Fibroblast of lung (primary cell): ENCODE results near the gene IL25. TPM values are rescaled to one million over a fixed set of nuclear protein-coding genes. Genes with fewer than 3 reads are reported as not detected.

Experiments used
- DNase-seq, 2 donors: peaks; one replicate each; pipeline versions ENCODE4 v3.0.0 to v3.0.0-alpha.2; 2010; ENCODE audit warnings: low read depth in 2 of 2
- H2AFZ ChIP-seq: 2 replicates; pipeline ENCODE4 v1.5.1; 2012; ENCODE audit warnings: low read length, control low read depth, inconsistent platforms
- H3K27ac ChIP-seq: 2 replicates; pipeline ENCODE4 v1.5.1; 2011; ENCODE audit warnings: low read length, control low read depth; ENCODE audit not compliant: insufficient read depth
- H3K27me3 ChIP-seq: 2 replicates; pipeline ENCODE4 v1.5.1; 2011; ENCODE audit warnings: mild to moderate bottlenecking, low read length; ENCODE audit not compliant: control insufficient read depth, insufficient read depth
- H3K36me3 ChIP-seq: 2 replicates; pipeline ENCODE4 v1.5.1; 2011; ENCODE audit warnings: low read length; ENCODE audit not compliant: control insufficient read depth, insufficient read depth
- H3K4me1 ChIP-seq: 2 replicates; pipeline ENCODE4 v1.5.1; 2011; ENCODE audit warnings: low read length; ENCODE audit not compliant: control insufficient read depth, insufficient read depth; ENCODE audit errors: extremely low read depth
- H3K4me2 ChIP-seq: 2 replicates; pipeline ENCODE4 v1.5.1; 2011; ENCODE audit warnings: low read length, control low read depth; ENCODE audit not compliant: insufficient read depth; ENCODE audit errors: extremely low read depth
- H3K4me3 ChIP-seq, 4 experiments: fragments of 200-600 bp in 1 of 4; sonication (generic) in 1 of 4; replicated peaks in 1 of 4; 2 replicates each; pipeline ENCODE4 v1.5.1; 2011 to 2016; ENCODE audit warnings: low read length in 4 of 4, low read depth in 3 of 4, mild to moderate bottlenecking in 3 of 4, control low read depth in 2 of 4, inconsistent platforms in 1 of 4, mixed read lengths in 1 of 4; ENCODE audit not compliant: insufficient read depth in 1 of 4; ENCODE audit errors: control extremely low read depth in 1 of 4
- H3K79me2 ChIP-seq: 2 replicates; pipeline ENCODE4 v1.5.1; 2012; ENCODE audit warnings: mild to moderate bottlenecking, low read length, inconsistent platforms; ENCODE audit not compliant: control insufficient read depth, insufficient read depth
- H3K9ac ChIP-seq: 2 replicates; pipeline ENCODE4 v1.5.1; 2011; ENCODE audit warnings: mild to moderate bottlenecking, low read length, control low read depth; ENCODE audit not compliant: insufficient read depth
- H3K9me3 ChIP-seq: 2 replicates; pipeline ENCODE4 v1.5.1; 2012; ENCODE audit warnings: low read depth, low read length; ENCODE audit not compliant: control insufficient read depth, insufficient read depth
- H4K20me1 ChIP-seq: 2 replicates; pipeline ENCODE4 v1.5.1; 2011; ENCODE audit warnings: low read length; ENCODE audit not compliant: control insufficient read depth, insufficient read depth; ENCODE audit errors: extremely low read depth
- CTCF ChIP-seq, 2 donors: IDR thresholded peaks in 1 of 2; conservative IDR thresholded peaks in 1 of 2; 1 replicate in 1 of 2; 2 replicates in 1 of 2; pipeline ENCODE4 v1.5.1; 2011 to 2012; ENCODE audit warnings: low read length in 2 of 2, control low read depth in 1 of 2, inconsistent platforms in 1 of 2, low read depth in 1 of 2, mild to moderate bottlenecking in 1 of 2
- EZH2 ChIP-seq: IDR thresholded peaks from 2 replicates; pipeline ENCODE4 v1.5.1; 2012; ENCODE audit warnings: low read length, control low read depth, mild to moderate bottlenecking; ENCODE audit errors: missing control alignments
- polyA plus RNA-seq, 2 donors: library from polyadenylated mRNA; depleted of rRNA in 1 of 2; stranded (reverse) in 1 of 2; unstranded in 1 of 2; fragments of >200 nt; gene quantifications; 2 replicates each; pipeline ENCODE4 v1.2.1, GENCODE V29; 2011 to 2012; ENCODE audit warnings: missing spikeins in 1 of 2
- total RNA-seq: library from RNA; depleted of rRNA; stranded (reverse); fragments of >200 nt; gene quantifications from 2 replicates; pipeline ENCODE4 v1.2.1, GENCODE V29; 2014

The IL25 gene
- total and polyA plus RNA-seq, 2 donors (not counting 1 experiment from before 2014, with no cell fraction given) = not detected

GRCh38 chr14:23377573-23378563, 5.3 kb downstream of the IL25 start:
- H3K36me3 ChIP-seq = no peaks in the 10 kb centered on the region
- H4K20me1 ChIP-seq = no peaks in the 10 kb centered on the region
- H2AFZ ChIP-seq = no peak overlapping the region
- peaks cover 3% of the 10 kb centered on the region for H3K27me3 ChIP-seq
- no peak overlapping the region for H3K27ac ChIP-seq
- H3K4me3 ChIP-seq = no peak overlapping the region
- H3K79me2 ChIP-seq = no peaks in the 10 kb centered on the region
- no peak overlapping the region for H3K4me2 ChIP-seq
- DNase-seq = no peak
- H3K9ac ChIP-seq = no peak overlapping the region
- no peaks in the 10 kb centered on the region for H3K9me3 ChIP-seq
- no peaks in the 10 kb centered on the region for H3K4me1 ChIP-seq
- TF ChIP-seq CTCF (conservative IDR thresholded peaks at IDR 0.05 in 1 of 2, IDR thresholded peaks at IDR 0.05 in 1 of 2; ENCODE audit: low read depth in 1 of 2, low read length in 2 of 2) (no peak), EZH2 (peak; percentile 13)

GRCh38 chr14:23378612-23379220, 6.1 kb downstream of the IL25 start:
- no peaks in the 10 kb centered on the region for H3K27me3 ChIP-seq
- no peaks in the 10 kb centered on the region for H3K9me3 ChIP-seq
- H3K4me2 ChIP-seq = no peak overlapping the region
- H3K4me3 ChIP-seq = no peak overlapping the region
- H4K20me1 ChIP-seq = no peaks in the 10 kb centered on the region
- no peak for DNase-seq
- H3K9ac ChIP-seq = no peak overlapping the region
- H3K27ac ChIP-seq = no peak overlapping the region
- H3K36me3 ChIP-seq = no peaks in the 10 kb centered on the region
- H3K79me2 ChIP-seq = no peaks in the 10 kb centered on the region
- no peak for TF ChIP-seq EZH2
- TF ChIP-seq CTCF (conservative IDR thresholded peaks at IDR 0.05 in 1 of 2, IDR thresholded peaks at IDR 0.05 in 1 of 2; ENCODE audit: low read depth in 1 of 2, low read length in 2 of 2) = no peak
- no peaks in the 10 kb centered on the region for H3K4me1 ChIP-seq
- no peak overlapping the region for H2AFZ ChIP-seq
